GM23338 (cell line): Measurements from ENCODE around the gene CEP135. TPM values are rescaled to one million over a fixed set of nuclear protein-coding genes. Genes with fewer than 3 reads are reported as not detected.

Source experiments
- ATAC-seq: fragments of 200-7000 bp; cut with Tn5 transposase; 3 replicates; pipeline ENCODE4 v1.9.1; 2020
- DNase-seq: peaks from one replicate; pipeline ENCODE4 v3.0.0-alpha.2; 2015; ENCODE audit warnings: low spot score
- H2AFZ ChIP-seq: fragments of 200-600 bp; sonication (generic); 2 replicates; pipeline ENCODE4 v1.8.0; 2016; ENCODE audit warnings: antibody characterized with exemption, mild to moderate bottlenecking, moderate library complexity
- H3F3A ChIP-seq: fragments of 200-600 bp; sonication (generic); replicated peaks from 2 replicates; pipeline ENCODE4 v1.8.0; 2017; ENCODE audit warnings: antibody characterized with exemption, mixed run types, low read depth
- H3K27ac ChIP-seq: fragments of 200-600 bp; sonication (generic); 2 replicates; pipeline ENCODE4 v1.6.1; 2016; ENCODE audit warnings: low read depth
- H3K27me3 ChIP-seq: fragments of 200-600 bp; sonication (generic); 2 replicates; pipeline ENCODE4 v1.8.0; 2016; ENCODE audit warnings: mild to moderate bottlenecking, mixed run types, moderate library complexity; ENCODE audit not compliant: insufficient read depth
- H3K36me3 ChIP-seq: fragments of 200-600 bp; sonication (generic); 2 replicates; pipeline ENCODE4 v1.8.0; 2016; ENCODE audit warnings: mild to moderate bottlenecking; ENCODE audit not compliant: insufficient read depth
- H3K4me1 ChIP-seq: fragments of 200-600 bp; sonication (generic); 2 replicates; pipeline ENCODE4 v1.8.0; 2016; ENCODE audit warnings: mild to moderate bottlenecking, moderate library complexity; ENCODE audit not compliant: insufficient read depth
- H3K4me2 ChIP-seq: fragments of 200-600 bp; sonication (generic); 2 replicates; pipeline ENCODE4 v1.7.1; 2017; ENCODE audit warnings: mixed run types
- H3K4me3 ChIP-seq: fragments of 200-600 bp; sonication (generic); 2 replicates; pipeline ENCODE4 v1.6.1; 2016; ENCODE audit warnings: mixed run types
- H3K79me2 ChIP-seq: fragments of 200-600 bp; sonication (generic); replicated peaks from 2 replicates; pipeline ENCODE4 v1.8.0; 2017; ENCODE audit warnings: mild to moderate bottlenecking; ENCODE audit not compliant: insufficient read depth
- H3K9me2 ChIP-seq: fragments of 200-600 bp; sonication (generic); 2 replicates; pipeline ENCODE4 v1.8.0; 2017; ENCODE audit not compliant: insufficient read depth
- H4K20me1 ChIP-seq: fragments of 200-600 bp; sonication (generic); replicated peaks from 2 replicates; pipeline ENCODE4 v1.8.0; 2017; ENCODE audit warnings: mild to moderate bottlenecking; ENCODE audit not compliant: insufficient read depth
- H3K27ac Mint-ChIP-seq: 2 replicates; pipeline ENCODE4 v1.8.0; 2020; ENCODE audit warnings: inconsistent platforms, mild to moderate bottlenecking, moderate library complexity, mixed read lengths
- H3K27me3 Mint-ChIP-seq: 3 replicates; pipeline ENCODE4 v1.8.0; 2022; ENCODE audit warnings: low read depth, mild to moderate bottlenecking, moderate library complexity, mixed read lengths, inconsistent platforms; ENCODE audit not compliant: insufficient read depth, poor library complexity
- H3K36me3 Mint-ChIP-seq: 3 replicates; pipeline ENCODE4 v1.8.0; 2021; ENCODE audit warnings: low read depth, mild to moderate bottlenecking, inconsistent platforms, moderate library complexity, mixed read lengths
- H3K4me1 Mint-ChIP-seq: 3 replicates; pipeline ENCODE4 v1.8.0; 2020; ENCODE audit warnings: mild to moderate bottlenecking, inconsistent platforms, mixed read lengths
- H3K4me3 Mint-ChIP-seq: 3 replicates; pipeline ENCODE4 v1.8.0; 2021; ENCODE audit warnings: moderate library complexity, mild to moderate bottlenecking, inconsistent platforms, mixed read lengths
- H3K9me3 Mint-ChIP-seq: 3 replicates; pipeline ENCODE4 v1.8.0; 2020; ENCODE audit warnings: moderate library complexity, mild to moderate bottlenecking, inconsistent platforms, mixed read lengths
- CREB1 ChIP-seq: fragments of 250-450 bp; sonication (Bioruptor Pico); IDR thresholded peaks from 2 replicates; pipeline ENCODE4 v1.5.0; 2020; ENCODE audit warnings: low read depth, mild to moderate bottlenecking, moderate library complexity
- ETS1 ChIP-seq: IDR thresholded peaks from 2 replicates; pipeline ENCODE4 v1.6.1; 2016; ENCODE audit warnings: antibody characterized with exemption
- EZH2 ChIP-seq: fragments of 200-600 bp; sonication (generic); IDR thresholded peaks from one replicate; pipeline ENCODE4 v1.8.0; 2017; ENCODE audit warnings: antibody characterized with exemption, mild to moderate bottlenecking, low read depth; ENCODE audit not compliant: unreplicated experiment
- JUNB ChIP-seq: IDR thresholded peaks from one replicate; pipeline ENCODE4 v1.6.1; 2016; ENCODE audit warnings: antibody characterized with exemption; ENCODE audit not compliant: unreplicated experiment
- NANOG ChIP-seq: IDR thresholded peaks from 2 replicates; pipeline ENCODE4 v1.6.1; 2016; ENCODE audit warnings: antibody characterized with exemption, borderline replicate concordance
- POLR2AphosphoS5 ChIP-seq: IDR thresholded peaks from 2 replicates; pipeline ENCODE4 v1.6.1; 2016; ENCODE audit warnings: antibody characterized with exemption, low read depth
- polyA plus RNA-seq: library from polyadenylated mRNA; unstranded; fragments of >200 nt; fragmentation: Nextera tagmentation; extraction: Ambion mirVana; gene quantifications from 2 replicates; pipeline ENCODE4 v1.2.1, GENCODE V29; 2016
- total RNA-seq: library from RNA; depleted of rRNA; stranded (reverse); fragments of >200 nt; shearing (Covaris generic); gene quantifications from 2 replicates; pipeline ENCODE4 v1.2.3, GENCODE V29; 2014
- TF ChIP-seq, protein P1 (sequence below): IDR thresholded peaks from one replicate; pipeline ENCODE4 v1.6.1; 2018; ENCODE audit warnings: antibody characterized with exemption; ENCODE audit not compliant: unreplicated experiment
- TF ChIP-seq, protein P2 (sequence below): fragments of 250-450 bp; sonication (Bioruptor Pico); IDR thresholded peaks from 2 replicates; pipeline ENCODE4 v1.5.0; 2020; ENCODE audit warnings: mild to moderate bottlenecking, moderate library complexity

The CEP135 gene
- total and polyA plus RNA-seq, 2 experiments from 2014 or later = 11.8 to 15.7 TPM

DNA sequence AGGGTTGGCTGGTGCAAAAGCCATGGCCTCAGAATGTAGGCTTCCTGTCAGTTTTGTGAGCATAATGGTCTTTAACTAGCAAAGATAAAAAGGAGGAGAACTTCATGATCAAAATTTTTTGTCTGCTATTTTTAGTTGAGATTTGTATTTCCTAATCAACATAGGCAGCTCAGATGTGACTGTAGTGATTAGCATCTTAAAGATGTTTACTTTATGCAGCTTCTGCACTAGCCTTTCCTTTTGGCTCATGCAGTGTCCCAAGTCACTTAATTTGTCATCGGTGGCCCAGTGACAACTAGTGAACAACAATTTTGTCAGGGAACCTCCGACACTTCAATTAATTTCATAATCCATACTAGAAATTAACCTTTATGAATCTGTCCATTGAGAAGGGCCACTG lies 109.8 kb downstream of the CEP135 start (continued):
- TF ChIP-seq, protein P1, sequence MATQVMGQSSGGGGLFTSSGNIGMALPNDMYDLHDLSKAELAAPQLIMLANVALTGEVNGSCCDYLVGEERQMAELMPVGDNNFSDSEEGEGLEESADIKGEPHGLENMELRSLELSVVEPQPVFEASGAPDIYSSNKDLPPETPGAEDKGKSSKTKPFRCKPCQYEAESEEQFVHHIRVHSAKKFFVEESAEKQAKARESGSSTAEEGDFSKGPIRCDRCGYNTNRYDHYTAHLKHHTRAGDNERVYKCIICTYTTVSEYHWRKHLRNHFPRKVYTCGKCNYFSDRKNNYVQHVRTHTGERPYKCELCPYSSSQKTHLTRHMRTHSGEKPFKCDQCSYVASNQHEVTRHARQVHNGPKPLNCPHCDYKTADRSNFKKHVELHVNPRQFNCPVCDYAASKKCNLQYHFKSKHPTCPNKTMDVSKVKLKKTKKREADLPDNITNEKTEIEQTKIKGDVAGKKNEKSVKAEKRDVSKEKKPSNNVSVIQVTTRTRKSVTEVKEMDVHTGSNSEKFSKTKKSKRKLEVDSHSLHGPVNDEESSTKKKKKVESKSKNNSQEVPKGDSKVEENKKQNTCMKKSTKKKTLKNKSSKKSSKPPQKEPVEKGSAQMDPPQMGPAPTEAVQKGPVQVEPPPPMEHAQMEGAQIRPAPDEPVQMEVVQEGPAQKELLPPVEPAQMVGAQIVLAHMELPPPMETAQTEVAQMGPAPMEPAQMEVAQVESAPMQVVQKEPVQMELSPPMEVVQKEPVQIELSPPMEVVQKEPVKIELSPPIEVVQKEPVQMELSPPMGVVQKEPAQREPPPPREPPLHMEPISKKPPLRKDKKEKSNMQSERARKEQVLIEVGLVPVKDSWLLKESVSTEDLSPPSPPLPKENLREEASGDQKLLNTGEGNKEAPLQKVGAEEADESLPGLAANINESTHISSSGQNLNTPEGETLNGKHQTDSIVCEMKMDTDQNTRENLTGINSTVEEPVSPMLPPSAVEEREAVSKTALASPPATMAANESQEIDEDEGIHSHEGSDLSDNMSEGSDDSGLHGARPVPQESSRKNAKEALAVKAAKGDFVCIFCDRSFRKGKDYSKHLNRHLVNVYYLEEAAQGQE = no peak

DNA sequence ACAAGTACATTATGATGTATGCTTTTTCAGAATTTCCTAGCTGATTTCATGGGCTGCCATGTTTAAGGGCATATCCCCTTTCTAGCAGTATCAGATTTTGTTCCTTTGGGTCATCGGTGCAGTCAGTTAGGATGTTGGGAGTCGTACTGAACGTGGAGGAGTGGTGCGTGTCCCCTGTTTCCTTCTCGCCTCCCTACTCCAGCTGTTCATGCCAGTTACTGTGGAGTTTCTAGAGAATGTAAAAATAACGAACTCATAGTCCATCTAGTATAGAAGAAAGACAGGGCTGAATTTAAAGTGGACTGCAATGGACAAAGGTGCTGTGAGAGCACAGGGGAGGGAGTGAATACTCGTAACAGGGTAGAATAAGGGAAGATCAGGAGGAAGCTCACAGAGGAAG lies 111.3 kb downstream of the CEP135 start:
- Mint-ChIP-seq H3K27ac (no peak overlapping the region), H3K4me1 (peaks cover 31% of the 10 kb centered on the region)

GRCh38 chr4:56062106-56062505 lies 113.4 kb downstream of the CEP135 start:
- no peak for ATAC-seq
- H3K4me1 Mint-ChIP-seq = peaks cover 17% of the 10 kb centered on the region; the same call in 2 of the 3 replicates
- TF ChIP-seq, protein P2, sequence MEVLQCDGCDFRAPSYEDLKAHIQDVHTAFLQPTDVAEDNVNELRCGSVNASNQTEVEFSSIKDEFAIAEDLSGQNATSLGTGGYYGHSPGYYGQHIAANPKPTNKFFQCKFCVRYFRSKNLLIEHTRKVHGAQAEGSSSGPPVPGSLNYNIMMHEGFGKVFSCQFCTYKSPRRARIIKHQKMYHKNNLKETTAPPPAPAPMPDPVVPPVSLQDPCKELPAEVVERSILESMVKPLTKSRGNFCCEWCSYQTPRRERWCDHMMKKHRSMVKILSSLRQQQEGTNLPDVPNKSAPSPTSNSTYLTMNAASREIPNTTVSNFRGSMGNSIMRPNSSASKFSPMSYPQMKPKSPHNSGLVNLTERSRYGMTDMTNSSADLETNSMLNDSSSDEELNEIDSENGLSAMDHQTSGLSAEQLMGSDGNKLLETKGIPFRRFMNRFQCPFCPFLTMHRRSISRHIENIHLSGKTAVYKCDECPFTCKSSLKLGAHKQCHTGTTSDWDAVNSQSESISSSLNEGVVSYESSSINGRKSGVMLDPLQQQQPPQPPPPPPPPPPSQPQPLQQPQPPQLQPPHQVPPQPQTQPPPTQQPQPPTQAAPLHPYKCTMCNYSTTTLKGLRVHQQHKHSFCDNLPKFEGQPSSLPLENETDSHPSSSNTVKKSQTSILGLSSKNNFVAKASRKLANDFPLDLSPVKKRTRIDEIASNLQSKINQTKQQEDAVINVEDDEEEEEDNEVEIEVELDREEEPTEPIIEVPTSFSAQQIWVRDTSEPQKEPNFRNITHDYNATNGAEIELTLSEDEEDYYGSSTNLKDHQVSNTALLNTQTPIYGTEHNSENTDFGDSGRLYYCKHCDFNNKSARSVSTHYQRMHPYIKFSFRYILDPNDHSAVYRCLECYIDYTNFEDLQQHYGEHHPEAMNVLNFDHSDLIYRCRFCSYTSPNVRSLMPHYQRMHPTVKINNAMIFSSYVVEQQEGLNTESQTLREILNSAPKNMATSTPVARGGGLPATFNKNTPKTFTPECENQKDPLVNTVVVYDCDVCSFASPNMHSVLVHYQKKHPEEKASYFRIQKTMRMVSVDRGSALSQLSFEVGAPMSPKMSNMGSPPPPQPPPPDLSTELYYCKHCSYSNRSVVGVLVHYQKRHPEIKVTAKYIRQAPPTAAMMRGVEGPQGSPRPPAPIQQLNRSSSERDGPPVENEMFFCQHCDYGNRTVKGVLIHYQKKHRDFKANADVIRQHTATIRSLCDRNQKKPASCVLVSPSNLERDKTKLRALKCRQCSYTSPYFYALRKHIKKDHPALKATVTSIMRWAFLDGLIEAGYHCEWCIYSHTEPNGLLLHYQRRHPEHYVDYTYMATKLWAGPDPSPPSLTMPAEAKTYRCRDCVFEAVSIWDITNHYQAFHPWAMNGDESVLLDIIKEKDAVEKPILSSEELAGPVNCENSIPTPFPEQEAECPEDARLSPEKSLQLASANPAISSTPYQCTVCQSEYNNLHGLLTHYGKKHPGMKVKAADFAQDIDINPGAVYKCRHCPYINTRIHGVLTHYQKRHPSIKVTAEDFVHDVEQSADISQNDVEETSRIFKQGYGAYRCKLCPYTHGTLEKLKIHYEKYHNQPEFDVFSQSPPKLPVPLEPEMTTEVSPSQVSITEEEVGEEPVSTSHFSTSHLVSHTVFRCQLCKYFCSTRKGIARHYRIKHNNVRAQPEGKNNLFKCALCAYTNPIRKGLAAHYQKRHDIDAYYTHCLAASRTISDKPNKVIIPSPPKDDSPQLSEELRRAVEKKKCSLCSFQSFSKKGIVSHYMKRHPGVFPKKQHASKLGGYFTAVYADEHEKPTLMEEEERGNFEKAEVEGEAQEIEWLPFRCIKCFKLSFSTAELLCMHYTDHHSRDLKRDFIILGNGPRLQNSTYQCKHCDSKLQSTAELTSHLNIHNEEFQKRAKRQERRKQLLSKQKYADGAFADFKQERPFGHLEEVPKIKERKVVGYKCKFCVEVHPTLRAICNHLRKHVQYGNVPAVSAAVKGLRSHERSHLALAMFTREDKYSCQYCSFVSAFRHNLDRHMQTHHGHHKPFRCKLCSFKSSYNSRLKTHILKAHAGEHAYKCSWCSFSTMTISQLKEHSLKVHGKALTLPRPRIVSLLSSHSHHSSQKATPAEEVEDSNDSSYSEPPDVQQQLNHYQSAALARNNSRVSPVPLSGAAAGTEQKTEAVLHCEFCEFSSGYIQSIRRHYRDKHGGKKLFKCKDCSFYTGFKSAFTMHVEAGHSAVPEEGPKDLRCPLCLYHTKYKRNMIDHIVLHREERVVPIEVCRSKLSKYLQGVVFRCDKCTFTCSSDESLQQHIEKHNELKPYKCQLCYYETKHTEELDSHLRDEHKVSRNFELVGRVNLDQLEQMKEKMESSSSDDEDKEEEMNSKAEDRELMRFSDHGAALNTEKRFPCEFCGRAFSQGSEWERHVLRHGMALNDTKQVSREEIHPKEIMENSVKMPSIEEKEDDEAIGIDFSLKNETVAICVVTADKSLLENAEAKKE (CRISPR knock-in tag) = no peak
- TF ChIP-seq EZH2 = no peak
- no peak for TF ChIP-seq JUNB
- TF ChIP-seq NANOG = no peak
- no peak for TF ChIP-seq CREB1 (CRISPR knock-in tag)
- no peak for TF ChIP-seq ETS1

More for the DNA sequence above, 111.3 kb downstream of the CEP135 start:
- H3K27me3 ChIP-seq = no peaks in the 10 kb centered on the region
- TF ChIP-seq EZH2 (no peak), POLR2AphosphoS5 (no peak)
- peaks cover 25% of the 10 kb centered on the region for H3K79me2 ChIP-seq
- H3F3A ChIP-seq = no peaks in the 10 kb centered on the region
- Mint-ChIP-seq H3K27me3 (no peaks in the 10 kb centered on the region), H3K9me3 (no peaks in the 10 kb centered on the region), H3K4me3 (no peak overlapping the region), H3K36me3 (peaks cover 10% of the 10 kb centered on the region)
- ATAC-seq = no peak
- H4K20me1 ChIP-seq = no peaks in the 10 kb centered on the region; the same call in 1 of the 2 replicates
- no peak overlapping the region for H2AFZ ChIP-seq
- no peak overlapping the region for H3K4me3 ChIP-seq
- no peak overlapping the region for H3K27ac ChIP-seq
- no peaks in the 10 kb centered on the region for H3K36me3 ChIP-seq
- no peaks in the 10 kb centered on the region for H3K9me2 ChIP-seq
- no peak overlapping the region for H3K4me2 ChIP-seq
- DNase-seq = no peak
- H3K4me1 ChIP-seq = peaks cover 11% of the 10 kb centered on the region

More at GRCh38 chr4:56062106-56062505, 113.4 kb downstream of the CEP135 start:
- H3K27ac Mint-ChIP-seq = no peak overlapping the region
- H3K27ac ChIP-seq = no peak overlapping the region
- no peaks in the 10 kb centered on the region for H3K27me3 Mint-ChIP-seq
- H3K4me2 ChIP-seq = no peak overlapping the region
- no peaks in the 10 kb centered on the region for H3K36me3 ChIP-seq
- H2AFZ ChIP-seq = no peak overlapping the region
- H3K4me3 Mint-ChIP-seq = no peak overlapping the region
- H3K36me3 Mint-ChIP-seq = peaks cover 10% of the 10 kb centered on the region
- H4K20me1 ChIP-seq = no peaks in the 10 kb centered on the region; the same call in 1 of the 2 replicates
- no peak for DNase-seq
- H3K79me2 ChIP-seq = peaks cover 20% of the 10 kb centered on the region
- no peaks in the 10 kb centered on the region for H3K4me1 ChIP-seq
- no peaks in the 10 kb centered on the region for H3F3A ChIP-seq
- H3K9me2 ChIP-seq = no peaks in the 10 kb centered on the region
- no peaks in the 10 kb centered on the region for H3K27me3 ChIP-seq
- no peak overlapping the region for H3K4me3 ChIP-seq
- no peaks in the 10 kb centered on the region for H3K9me3 Mint-ChIP-seq
